ENCODE measurements around the gene YAP1. TPM values are rescaled to one million over a fixed set of nuclear protein-coding genes. Genes with fewer than 3 reads are reported as not detected.

YAP1 gene
- total and polyA plus RNA-seq, 2 donors (not counting 1 experiment from before 2014, with no cell fraction given), result 116 to 169 TPM

- no peaks in the 10 kb centered on the region for H4K20me1 ChIP-seq (ENCODE audit: control insufficient read depth, extremely low read depth, insufficient read depth, low read length)
- no peak for TF ChIP-seq EZH2 (IDR thresholded peaks at IDR 0.05; ENCODE audit: low read length, missing control alignments)
- TF ChIP-seq, protein P1, sequence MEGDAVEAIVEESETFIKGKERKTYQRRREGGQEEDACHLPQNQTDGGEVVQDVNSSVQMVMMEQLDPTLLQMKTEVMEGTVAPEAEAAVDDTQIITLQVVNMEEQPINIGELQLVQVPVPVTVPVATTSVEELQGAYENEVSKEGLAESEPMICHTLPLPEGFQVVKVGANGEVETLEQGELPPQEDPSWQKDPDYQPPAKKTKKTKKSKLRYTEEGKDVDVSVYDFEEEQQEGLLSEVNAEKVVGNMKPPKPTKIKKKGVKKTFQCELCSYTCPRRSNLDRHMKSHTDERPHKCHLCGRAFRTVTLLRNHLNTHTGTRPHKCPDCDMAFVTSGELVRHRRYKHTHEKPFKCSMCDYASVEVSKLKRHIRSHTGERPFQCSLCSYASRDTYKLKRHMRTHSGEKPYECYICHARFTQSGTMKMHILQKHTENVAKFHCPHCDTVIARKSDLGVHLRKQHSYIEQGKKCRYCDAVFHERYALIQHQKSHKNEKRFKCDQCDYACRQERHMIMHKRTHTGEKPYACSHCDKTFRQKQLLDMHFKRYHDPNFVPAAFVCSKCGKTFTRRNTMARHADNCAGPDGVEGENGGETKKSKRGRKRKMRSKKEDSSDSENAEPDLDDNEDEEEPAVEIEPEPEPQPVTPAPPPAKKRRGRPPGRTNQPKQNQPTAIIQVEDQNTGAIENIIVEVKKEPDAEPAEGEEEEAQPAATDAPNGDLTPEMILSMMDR (conservative IDR thresholded peaks at IDR 0.05 in 1 of 2, IDR thresholded peaks at IDR 0.05 in 1 of 2; ENCODE audit: low read depth in 1 of 2, low read length in 2 of 2), result no peak
- H3K9ac ChIP-seq (ENCODE audit: insufficient read depth, low read length), result no peak overlapping the region
Measured at GRCh38 chr11:102163368-102163767, 53.1 kb downstream of the YAP1 start.

GRCh38 chr11:102166175-102167064, 56.2 kb downstream of the YAP1 start:
- Histone ChIP-seq H2AFZ (ENCODE audit: low read length) (no peak overlapping the region), H3K9me3 (ENCODE audit: control insufficient read depth, insufficient read depth, low read depth, low read length) (no peaks in the 10 kb centered on the region), H3K4me1 (ENCODE audit: control insufficient read depth, extremely low read depth, insufficient read depth, low read length) (peaks cover 9% of the 10 kb centered on the region), H3K27ac (ENCODE audit: insufficient read depth, low read length) (no peak overlapping the region), H3K27me3 (ENCODE audit: control insufficient read depth, insufficient read depth, low read length) (no peaks in the 10 kb centered on the region), H3K9ac (ENCODE audit: insufficient read depth, low read length) (no peak overlapping the region), H3K79me2 (ENCODE audit: control insufficient read depth, insufficient read depth, low read length) (peaks cover 72% of the 10 kb centered on the region), H3K4me3 (replicated peaks in 1 of 4; ENCODE audit: control extremely low read depth in 1 of 4, insufficient read depth in 1 of 4, low read depth in 3 of 4, low read length in 4 of 4) (no peak overlapping the region), H3K4me2 (ENCODE audit: extremely low read depth, insufficient read depth, low read length) (no peak overlapping the region), H4K20me1 (ENCODE audit: control insufficient read depth, extremely low read depth, insufficient read depth, low read length) (no peaks in the 10 kb centered on the region), H3K36me3 (ENCODE audit: control insufficient read depth, insufficient read depth, low read length) (peaks cover 5% of the 10 kb centered on the region)
- TF ChIP-seq, protein P1 (conservative IDR thresholded peaks at IDR 0.05 in 1 of 2, IDR thresholded peaks at IDR 0.05 in 1 of 2; ENCODE audit: low read depth in 1 of 2, low read length in 2 of 2), result no peak
- TF ChIP-seq EZH2 (IDR thresholded peaks at IDR 0.05; ENCODE audit: low read length, missing control alignments), result no peak
- DNase-seq (ENCODE audit: low read depth in 2 of 2), result no peak

More at GRCh38 chr11:102163368-102163767, 53.1 kb downstream of the YAP1 start:
- Histone ChIP-seq H3K27ac (ENCODE audit: insufficient read depth, low read length) (no peak overlapping the region), H3K4me3 (replicated peaks in 1 of 4; ENCODE audit: control extremely low read depth in 1 of 4, insufficient read depth in 1 of 4, low read depth in 3 of 4, low read length in 4 of 4) (no peak overlapping the region), H3K36me3 (ENCODE audit: control insufficient read depth, insufficient read depth, low read length) (peaks cover 5% of the 10 kb centered on the region), H3K27me3 (ENCODE audit: control insufficient read depth, insufficient read depth, low read length) (no peaks in the 10 kb centered on the region), H3K4me2 (ENCODE audit: extremely low read depth, insufficient read depth, low read length) (no peak overlapping the region), H2AFZ (ENCODE audit: low read length) (no peak overlapping the region), H3K79me2 (ENCODE audit: control insufficient read depth, insufficient read depth, low read length) (peaks cover 83% of the 10 kb centered on the region), H3K9me3 (ENCODE audit: control insufficient read depth, insufficient read depth, low read depth, low read length) (no peaks in the 10 kb centered on the region), H3K4me1 (ENCODE audit: control insufficient read depth, extremely low read depth, insufficient read depth, low read length) (no peaks in the 10 kb centered on the region)
- DNase-seq (ENCODE audit: low read depth in 2 of 2), result no peak

DNA sequence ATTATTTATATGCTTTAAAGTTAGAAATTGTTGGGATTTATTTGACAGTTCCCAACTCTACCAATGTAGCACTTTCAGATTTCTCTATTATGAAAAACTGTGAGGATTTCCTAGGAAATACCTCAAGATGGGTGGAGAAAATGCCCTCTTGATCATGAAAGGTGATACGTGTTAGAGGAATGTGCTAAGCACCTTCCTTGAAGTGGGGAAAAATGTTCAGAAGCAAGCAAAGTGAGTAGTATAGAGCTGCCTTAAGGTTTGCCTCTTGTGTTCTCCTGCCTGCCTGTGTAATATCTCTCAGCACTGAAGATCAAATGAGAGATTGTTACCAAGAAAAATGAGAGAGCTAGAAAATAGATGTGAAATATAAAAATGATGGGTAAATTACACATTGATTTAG, 58.2 kb downstream of the YAP1 start:
- no peaks in the 10 kb centered on the region for H4K20me1 ChIP-seq (ENCODE audit: control insufficient read depth, extremely low read depth, insufficient read depth, low read length)
- H3K79me2 ChIP-seq (ENCODE audit: control insufficient read depth, insufficient read depth, low read length), result peaks cover 72% of the 10 kb centered on the region
- no peaks in the 10 kb centered on the region for H3K27me3 ChIP-seq (ENCODE audit: control insufficient read depth, insufficient read depth, low read length)
- peak in 1 of 2 donors; percentile 50 for DNase-seq (ENCODE audit: low read depth in 2 of 2)
- H2AFZ ChIP-seq (ENCODE audit: low read length), result no peak overlapping the region
- H3K9ac ChIP-seq (ENCODE audit: insufficient read depth, low read length), result no peak overlapping the region
- H3K4me2 ChIP-seq (ENCODE audit: extremely low read depth, insufficient read depth, low read length), result no peak overlapping the region
- TF ChIP-seq, protein P1 (conservative IDR thresholded peaks at IDR 0.05 in 1 of 2, IDR thresholded peaks at IDR 0.05 in 1 of 2; ENCODE audit: low read depth in 1 of 2, low read length in 2 of 2), result no peak
- TF ChIP-seq EZH2 (IDR thresholded peaks at IDR 0.05; ENCODE audit: low read length, missing control alignments), result no peak
- peaks cover 3% of the 10 kb centered on the region for H3K36me3 ChIP-seq (ENCODE audit: control insufficient read depth, insufficient read depth, low read length)
- no peaks in the 10 kb centered on the region for H3K9me3 ChIP-seq (ENCODE audit: control insufficient read depth, insufficient read depth, low read depth, low read length)
- H3K4me3 ChIP-seq (replicated peaks in 1 of 4; ENCODE audit: control extremely low read depth in 1 of 4, insufficient read depth in 1 of 4, low read depth in 3 of 4, low read length in 4 of 4), result no peak overlapping the region
- H3K27ac ChIP-seq (ENCODE audit: insufficient read depth, low read length), result no peak overlapping the region
- peaks cover 23% of the 10 kb centered on the region for H3K4me1 ChIP-seq (ENCODE audit: control insufficient read depth, extremely low read depth, insufficient read depth, low read length)
